ENCODE data around the gene CLASRP.
"Not testable (repeated sequence)": the region's sequence is repeated elsewhere in the genome, so short reads cannot be mapped to it uniquely, and the experiment has no call there.

CLASRP gene

DNA sequence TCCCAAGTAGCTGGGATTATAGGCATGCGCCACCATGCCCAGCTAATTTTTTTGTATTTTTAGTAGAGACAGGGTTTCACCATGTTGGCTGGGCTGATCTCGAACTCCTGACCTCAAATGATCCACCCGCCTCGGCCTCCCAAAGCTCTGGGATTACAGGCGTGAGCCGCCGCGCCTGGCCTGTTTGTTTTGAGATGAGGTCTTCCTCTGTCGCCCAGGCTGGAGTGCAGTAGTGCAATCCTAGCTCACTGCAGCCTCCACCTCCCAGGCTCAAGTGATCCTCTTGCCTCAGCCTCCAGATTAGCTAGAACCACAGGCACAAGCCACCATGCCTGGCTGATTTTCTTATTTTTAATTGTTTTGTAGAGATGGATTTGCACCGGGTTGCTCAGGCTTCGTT is 67.5 kb downstream of the CLASRP start:
- not testable (repeated sequence) for DNase-seq

DNA sequence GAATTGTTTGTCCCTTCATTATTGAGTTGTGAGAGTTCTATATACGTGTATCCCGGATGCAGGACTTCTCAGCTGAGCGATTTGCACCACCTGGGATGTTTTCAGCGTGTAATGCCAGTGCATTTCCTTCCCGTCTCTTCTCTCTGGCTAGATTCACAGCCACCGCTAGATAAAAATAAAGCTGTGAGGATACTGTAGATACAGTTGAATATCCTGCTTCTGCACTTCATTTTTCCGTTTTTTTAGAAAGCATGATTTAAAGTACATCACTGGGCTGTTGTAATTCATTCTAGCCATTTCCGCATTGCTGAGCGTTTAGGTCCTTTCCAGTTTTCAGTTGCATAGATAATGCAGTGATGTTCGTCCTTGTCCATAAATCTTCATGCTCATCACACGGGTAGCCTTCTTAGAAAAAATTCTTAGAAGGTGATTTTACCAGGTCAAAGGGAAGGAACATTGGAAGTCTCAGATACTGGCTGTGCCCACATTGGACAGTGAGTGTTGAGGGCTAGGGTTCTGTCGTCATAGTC is 68.8 kb downstream of the CLASRP start:
- DNase-seq, result no peak

DNA sequence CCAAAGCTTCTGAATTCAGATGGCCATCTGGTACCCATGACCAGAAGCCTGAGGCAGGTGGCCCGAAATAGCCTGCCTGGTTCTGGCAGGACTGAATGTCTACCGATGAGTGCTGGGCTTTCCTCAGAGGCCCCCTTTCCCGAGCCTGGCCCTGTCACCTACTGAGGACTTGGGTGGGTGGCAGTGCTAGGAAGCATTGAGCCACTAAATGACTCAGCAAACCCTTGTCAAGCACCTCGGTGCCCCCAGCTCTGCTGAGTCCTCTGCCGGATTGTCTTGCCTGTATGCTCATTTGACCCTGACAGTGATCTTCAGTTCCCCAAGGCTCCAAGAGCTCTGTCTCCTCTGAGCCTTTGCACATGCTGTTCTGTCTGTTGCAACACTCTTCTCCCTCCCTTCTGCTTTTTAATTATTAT is 72.0 kb downstream of the CLASRP start:
- DNase-seq, result no peak

DNA sequence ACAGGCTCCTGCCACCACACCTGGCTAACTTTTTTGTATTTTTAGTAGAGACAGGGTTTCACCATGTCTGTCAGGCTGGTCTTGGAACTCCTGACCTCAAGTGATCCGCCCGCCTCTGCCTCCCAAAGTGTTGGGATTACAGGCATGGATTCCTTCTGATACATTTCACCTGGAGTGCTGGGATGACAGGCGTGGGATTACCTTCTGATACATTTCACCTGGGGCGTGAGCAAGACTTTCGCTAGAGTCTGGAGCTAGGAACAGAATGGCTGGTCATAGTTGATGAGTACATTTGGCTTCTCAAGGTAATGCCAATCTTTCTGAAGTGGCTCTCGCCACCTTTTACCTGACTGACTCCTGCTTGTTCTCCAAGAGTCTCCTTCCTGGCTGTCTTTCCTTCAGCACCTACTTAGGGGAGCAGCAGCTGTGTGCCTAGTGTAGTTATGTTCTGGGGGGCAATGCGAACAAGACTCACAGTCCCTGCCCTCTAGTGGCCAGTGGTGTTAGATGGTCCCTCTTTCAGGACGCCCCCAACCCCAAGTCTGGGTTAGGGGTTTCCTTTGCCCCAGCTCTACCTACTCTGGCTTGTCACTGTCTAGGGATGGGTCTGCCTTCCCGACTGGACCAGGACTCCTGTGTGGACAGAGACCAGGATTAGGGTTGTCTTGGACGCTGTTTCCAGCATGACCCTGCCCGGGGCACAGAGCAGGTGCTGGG is 73.4 kb downstream of the CLASRP start:
- no peak for DNase-seq

DNA sequence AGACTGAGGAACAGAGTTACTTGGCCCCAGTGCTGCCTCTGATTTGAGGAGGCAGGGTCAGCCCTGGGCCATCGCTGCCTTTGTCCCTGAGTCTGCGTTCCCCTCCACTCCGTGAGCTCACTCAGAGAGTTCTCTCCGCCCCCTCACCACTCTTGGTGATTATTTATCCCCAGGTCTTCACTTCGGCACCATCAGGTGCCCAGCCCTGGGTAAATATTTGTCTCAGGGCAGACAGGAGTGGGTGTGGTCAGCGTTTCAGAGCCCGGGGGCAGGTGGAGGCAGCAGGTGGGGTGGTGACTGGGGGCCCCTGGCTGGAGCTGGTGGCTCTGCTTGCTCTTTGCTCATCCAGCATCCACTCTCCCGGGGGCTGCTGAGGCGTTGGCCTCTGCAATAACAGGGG is 74.8 kb downstream of the CLASRP start:
- DNase-seq, result no peak

DNA sequence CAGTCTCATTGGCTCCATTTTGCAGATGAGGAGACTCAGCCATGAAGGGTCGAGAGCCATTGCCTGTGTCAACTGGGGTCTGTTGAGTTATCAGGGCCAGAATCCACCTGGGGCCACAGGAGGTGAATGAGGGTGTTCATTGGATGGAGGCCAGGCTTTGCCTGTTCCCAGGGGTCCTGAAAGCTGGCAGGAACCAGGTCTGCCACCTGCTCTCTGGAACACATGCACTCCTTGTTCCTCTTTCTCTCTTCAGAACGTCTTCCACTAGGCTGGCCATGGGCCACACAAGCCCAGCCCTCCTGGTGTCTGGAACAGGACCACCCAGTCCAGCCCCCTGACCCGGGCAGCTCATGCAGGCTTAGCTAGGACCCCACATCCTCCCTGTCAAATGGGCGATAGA is 75.3 kb downstream of the CLASRP start:
- DNase-seq, result no peak

DNA sequence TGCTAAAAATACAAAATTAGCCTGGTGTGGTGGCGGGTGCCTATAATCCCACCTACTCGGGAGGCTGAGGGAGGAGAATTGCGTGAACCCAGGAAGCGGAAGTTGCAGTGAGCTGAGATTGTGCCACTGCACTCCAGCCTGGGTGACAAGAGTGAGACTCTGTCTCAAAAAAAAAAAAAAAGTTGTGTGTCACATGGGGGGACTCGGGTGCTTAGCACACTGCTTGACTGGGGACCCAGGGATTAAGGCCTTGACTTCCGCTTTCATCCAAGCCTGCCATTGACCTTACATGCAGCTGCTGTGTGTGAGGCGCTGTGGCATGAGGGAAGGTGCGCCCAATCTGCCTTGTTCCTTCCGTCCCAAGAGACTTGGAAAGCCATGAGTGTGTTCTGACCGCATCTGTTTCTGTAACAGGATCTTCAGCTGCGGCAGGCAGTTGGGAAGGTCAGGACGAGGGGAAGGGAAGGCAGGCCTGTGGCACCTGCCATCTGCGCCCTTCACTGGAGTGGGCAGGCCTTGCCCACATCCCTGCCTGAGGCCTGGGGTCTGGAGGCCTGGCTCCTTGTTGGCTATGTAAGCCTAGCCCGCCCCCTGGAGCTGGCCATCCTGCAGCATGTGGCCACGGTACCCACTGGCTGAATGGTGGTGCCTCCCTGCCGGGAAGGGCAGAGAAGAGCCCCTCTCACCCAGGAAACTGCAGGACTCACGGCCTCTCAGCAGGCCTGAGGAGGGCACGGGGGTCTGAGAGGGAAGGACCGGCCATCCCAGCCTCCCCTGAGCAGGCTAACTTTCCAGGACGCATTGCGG is 77.2 kb downstream of the CLASRP start:
- no peak for DNase-seq

DNA sequence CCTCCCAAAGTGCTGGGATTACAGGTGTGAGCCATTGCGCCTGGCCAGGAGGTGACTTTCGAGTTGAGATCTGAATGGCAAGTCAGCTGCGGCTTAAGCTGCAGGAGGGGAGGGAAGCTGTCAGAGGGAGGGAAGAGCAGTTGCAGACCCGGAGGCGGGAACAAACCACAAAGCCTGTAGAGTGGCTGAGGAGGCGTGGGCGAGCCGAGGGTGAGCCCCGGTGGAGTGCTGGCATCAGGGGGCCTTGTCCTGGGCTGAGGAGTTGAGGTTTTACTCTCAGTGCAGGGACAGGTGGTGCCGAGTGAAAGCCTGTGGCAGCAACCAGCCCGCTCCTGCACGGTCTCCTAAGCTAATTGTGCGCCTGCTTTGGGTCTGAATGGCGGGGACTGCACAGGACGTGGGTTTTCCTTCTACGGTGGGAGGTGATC is 78.3 kb downstream of the CLASRP start:
- no peak for DNase-seq

DNA sequence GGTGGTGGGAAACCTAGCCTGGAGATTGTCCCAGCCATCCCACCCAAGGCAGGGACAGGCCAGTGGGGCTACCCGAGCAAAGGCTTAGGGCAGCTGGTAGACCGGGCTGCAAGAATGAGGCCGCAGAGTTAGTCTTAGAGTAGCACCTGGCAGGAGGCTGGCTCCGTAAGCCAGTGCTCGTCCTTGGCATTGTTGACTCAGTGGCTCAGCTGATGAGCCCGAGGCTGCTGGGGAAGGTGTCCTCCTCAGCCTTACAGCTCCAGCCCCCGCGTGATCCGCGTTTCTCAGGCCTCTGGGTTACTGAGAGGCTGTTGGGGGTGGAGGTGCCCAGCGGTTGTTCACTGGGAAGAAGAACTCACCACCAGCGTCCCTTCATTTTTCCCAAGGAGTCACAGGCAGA is 78.8 kb downstream of the CLASRP start:
- DNase-seq, result no peak

DNA sequence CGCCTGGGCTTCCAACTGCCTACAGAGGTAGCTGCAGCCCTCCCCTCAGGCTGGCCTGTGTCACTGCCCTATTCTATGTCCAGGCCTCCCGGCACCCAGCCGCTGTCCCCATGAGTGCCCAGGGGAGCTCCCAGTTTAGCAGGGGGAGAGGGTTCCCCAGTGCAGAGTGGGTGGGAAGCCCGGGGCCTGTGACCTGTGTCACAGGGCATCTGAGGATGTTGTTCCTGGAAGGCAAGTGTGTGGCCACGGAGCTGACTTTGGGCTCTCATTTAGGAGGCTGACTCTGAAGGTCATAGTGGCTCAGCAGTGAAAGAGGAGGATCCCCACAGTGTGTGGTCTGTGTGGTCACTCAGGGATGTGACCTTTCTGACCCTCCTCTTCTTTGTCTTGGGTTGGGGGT is 79.3 kb downstream of the CLASRP start:
- DNase-seq, result no peak

DNA sequence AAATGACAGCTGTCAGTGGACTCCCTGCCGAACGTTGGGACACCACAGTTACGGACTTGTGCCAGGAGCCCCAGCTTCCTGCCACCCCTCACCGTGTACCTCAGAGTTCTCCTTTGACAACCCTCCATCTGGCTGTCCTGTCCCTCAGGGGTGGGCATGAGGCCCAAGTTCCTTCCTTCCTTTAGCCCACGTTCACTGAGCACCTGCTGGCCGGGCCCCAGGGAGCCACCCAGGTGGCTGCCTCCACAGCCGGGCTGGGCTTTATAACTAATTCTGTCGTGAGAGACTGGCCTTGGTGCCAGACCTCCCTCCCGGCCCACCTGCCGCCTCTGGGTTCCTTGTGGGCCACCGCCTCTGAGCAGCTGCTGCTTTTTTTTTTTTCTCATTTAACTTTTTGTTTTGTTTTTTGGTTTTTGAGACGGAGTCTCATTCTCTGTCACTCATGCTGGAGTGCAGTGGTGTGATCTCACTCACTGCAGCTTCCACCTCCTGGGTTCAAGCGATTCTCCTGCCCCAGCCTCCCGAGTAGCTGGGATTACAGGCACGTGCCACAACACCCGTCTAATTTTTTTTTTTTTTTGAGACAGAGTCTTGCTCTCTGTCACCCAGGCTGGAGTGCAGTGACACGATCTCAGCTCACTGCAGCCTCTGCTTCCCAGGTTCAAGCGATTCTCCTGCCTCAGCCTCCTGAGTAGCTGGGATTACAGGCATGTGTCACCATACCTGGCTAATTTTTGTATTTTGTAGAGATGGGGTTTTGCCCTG is 79.9 kb downstream of the CLASRP start:
- DNase-seq, result not testable (repeated sequence)

DNA sequence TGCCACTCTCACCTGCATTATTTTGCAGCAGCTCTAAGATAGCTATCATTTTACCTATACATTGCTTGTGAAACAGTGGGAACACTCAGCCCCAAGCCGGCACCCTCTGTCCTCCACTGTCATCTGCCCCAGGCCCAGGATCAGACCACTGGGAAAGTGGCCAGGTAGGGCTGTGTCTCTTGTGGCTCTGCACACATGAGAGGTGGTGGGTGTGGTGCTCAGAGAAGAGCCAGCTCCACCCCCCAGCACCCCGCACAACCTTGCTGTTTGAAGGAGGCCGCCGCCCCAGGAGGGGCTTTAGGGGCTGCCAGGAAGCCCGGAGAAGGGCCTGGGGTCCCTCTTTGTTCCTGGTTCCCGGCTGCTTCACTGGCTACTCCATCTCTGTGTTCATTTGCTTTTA is 80.7 kb downstream of the CLASRP start:
- no peak for DNase-seq
